Heart left ventricle (tissue), 13 donors: Measurements from ENCODE around the gene RPTOR.

Experiments used
- CTCF ChIP-seq, 12 donors: fragments of 200-600 bp; sonication (generic) in 4 of 12; IDR thresholded peaks; one replicate each; pipeline versions ENCODE4 v1.5.0 to v1.8.0; 2018 to 2022; ENCODE audit warnings: antibody characterized with exemption in 12 of 12, mild to moderate bottlenecking in 5 of 12
- POLR2A ChIP-seq, 2 donors: fragments of 450-650 bp; IDR thresholded peaks; one replicate each; pipeline ENCODE4 v1.6.1; 2017; ENCODE audit warnings: antibody characterized with exemption in 2 of 2, mild to moderate bottlenecking in 2 of 2, moderate library complexity in 2 of 2
- donor health status: ischemic (EF 13 %, LVEDD 7.1; RV severe dilation, severe dysfunction).
- donor health status: DM: no; HTN: yes; CAD: no.
- donor health status: DM: no; HTN: no; CAD: no.
- donor health status: ischemic (EF 25% LVEDD 6.9; RV normal size, moderate dysfunction).
- donor health status: ischemic (EF 25% LVEDD 5.7; RV mildly dilated, moderate dysfunction).
- donor health status: ischemic (EF 35%, LVEDD 5.7; RV mildly dilated, moderate dysfunction).
- donor health status: nonischemic (EF 11% LVEDD 7.7; RV severe dilation, severe dysfunction).
- donor health status: DM: yes; HTN: yes; CAD: no.
- donor health status: PGD.
- donor health status: ischemic (EF 29% LVEDD 5.4; RV normal size, mild dysfunction).
- donor health status: nonischemic (EF 23%, LVEDD 6.1; RV moderate dilation, normal function).

- no peak for TF ChIP-seq CTCF (IDR thresholded peaks at IDR 0.05)
- TF ChIP-seq POLR2A (IDR thresholded peaks at IDR 0.05) = no peak
Measured at GRCh38 chr17:80608326-80608725, 63.7 kb downstream of the RPTOR start.
